GM12873 (cell line): ENCODE data around the gene MUC4.

Source experiments
- TF ChIP-seq, protein P1 (sequence below): IDR thresholded peaks from 2 replicates; pipeline ENCODE4 v1.5.1; 2012; ENCODE audit warnings: low read depth, mild to moderate bottlenecking, moderate library complexity, low read length, control low read depth; ENCODE audit not compliant: insufficient read depth; ENCODE audit errors: missing control alignments

The MUC4 gene

DNA sequence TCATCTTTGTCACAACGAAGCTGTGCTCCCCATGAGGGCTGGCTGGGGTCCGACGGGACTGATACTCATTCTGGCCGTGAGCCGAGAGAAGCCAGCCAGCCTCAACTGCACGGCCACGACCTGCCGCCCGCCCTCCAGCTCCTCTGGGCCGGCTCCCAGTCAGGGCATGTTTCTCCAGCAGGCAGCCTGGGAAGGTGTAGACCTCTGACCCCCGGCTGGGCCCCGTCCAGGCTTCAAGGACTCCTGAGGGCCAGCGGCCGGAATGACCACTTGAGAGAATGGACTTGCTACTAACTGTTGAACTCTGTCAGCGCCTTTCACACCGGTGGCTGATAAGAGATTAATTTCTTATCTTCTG, 18.1 kb upstream of the MUC4 start:
- TF ChIP-seq, protein P1, sequence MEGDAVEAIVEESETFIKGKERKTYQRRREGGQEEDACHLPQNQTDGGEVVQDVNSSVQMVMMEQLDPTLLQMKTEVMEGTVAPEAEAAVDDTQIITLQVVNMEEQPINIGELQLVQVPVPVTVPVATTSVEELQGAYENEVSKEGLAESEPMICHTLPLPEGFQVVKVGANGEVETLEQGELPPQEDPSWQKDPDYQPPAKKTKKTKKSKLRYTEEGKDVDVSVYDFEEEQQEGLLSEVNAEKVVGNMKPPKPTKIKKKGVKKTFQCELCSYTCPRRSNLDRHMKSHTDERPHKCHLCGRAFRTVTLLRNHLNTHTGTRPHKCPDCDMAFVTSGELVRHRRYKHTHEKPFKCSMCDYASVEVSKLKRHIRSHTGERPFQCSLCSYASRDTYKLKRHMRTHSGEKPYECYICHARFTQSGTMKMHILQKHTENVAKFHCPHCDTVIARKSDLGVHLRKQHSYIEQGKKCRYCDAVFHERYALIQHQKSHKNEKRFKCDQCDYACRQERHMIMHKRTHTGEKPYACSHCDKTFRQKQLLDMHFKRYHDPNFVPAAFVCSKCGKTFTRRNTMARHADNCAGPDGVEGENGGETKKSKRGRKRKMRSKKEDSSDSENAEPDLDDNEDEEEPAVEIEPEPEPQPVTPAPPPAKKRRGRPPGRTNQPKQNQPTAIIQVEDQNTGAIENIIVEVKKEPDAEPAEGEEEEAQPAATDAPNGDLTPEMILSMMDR, result no peak

DNA sequence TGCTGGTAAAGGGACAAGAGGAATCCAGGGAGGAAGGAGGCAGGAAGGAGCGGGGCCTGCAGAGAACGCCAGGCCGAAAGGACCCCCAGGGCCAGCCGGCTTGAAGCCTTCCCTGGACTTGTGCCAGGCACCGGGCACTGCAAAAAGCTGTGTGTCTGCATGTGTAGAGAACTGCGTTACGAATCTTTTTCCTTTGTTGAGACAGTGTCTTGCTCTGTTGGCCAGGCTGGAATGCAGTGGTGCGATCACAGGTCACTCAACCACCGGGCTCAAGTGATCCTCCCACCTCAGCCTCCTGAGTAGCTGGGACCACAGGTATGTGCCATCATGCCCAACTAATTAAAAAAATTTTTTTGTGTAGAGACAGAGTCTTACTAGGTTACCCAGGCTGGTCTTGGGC, 17.0 kb upstream of the MUC4 start:
- TF ChIP-seq, protein P1, result no peak

DNA sequence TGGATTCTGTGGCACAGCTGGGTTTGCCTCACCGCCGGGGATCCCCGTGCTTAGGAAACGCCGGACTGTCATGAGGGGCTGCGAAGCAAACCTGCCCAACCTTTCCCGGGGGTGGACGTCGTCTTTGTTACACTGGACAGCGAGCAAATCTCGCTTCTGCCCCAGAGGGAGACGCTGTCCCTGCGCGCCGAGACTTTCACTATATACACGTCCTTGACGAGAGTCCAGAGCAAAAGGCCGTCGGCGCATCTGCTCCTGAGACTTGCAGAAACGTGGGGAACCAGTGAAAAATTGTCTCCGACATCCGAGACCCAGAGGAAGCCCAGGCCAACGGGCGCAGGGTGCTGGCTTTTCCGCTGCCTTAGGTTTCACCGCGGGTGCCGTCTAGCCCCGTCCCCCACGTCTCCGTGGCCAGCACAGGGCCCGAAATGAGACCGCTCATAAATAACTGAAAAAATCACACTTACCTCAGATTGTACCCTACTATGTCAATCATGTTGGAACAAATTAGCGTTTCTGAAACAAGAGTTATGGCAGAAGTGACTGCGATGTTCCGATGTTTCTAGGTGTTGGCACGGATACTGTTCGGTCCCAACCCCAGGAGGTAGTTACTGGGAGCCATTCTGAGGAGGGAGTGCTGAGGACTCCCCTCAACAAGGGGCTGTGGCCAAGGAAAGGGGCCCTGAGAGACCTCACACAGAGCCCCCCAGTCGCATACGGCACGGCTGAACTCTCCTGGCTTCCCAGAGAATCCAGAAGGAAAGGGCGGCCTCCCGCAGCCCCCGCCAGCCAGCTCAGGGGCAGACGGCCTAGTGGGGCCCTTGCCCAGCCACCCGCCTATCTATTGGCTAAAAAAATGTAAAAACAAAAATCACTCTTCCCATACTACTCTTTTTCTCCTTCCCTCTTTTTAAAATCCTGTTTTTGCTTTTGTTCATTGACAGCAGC, 14.4 kb upstream of the MUC4 start:
- TF ChIP-seq, protein P1, result no peak

DNA sequence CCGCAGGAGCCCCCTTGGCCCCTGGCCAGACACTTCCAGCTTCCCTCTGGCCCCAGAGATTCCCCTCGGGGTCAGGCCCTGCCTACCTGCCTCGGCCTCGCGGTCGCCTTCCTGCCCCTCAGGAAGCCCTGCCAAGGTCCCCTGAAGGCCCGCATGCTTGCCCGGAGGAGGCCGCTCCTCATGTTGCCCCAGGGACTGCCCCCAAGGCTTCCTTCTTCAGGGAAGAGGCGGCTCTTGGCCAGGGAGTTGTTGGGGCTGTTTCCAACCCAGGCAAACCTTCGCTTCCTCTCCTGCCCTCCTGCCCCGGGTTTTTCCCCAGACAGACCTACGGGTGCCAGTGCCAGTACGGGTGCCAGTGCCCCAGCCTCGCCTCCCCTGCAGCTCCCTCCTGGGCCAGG, 13.5 kb upstream of the MUC4 start:
- TF ChIP-seq, protein P1, result no peak

DNA sequence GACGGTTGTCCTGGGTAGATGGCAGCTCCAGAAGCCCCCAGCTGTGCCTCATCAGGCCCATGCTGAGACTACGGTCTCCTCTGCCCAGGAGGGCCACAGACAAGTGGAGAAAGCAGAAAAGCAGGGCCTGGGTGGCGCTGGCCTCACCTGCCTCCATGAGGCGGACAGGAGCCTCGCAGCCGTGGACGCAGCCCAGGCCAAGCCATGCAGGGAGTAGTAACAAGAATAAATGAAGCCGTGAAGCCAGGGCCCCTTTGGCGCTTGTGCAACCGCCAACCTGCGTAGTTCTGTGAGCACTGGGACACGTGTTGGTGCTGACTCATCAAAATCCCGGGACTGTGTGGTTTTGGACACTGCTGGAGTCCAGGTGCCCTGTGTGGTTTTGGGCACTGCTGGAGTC, 12.3 kb upstream of the MUC4 start:
- TF ChIP-seq, protein P1, result no peak

DNA sequence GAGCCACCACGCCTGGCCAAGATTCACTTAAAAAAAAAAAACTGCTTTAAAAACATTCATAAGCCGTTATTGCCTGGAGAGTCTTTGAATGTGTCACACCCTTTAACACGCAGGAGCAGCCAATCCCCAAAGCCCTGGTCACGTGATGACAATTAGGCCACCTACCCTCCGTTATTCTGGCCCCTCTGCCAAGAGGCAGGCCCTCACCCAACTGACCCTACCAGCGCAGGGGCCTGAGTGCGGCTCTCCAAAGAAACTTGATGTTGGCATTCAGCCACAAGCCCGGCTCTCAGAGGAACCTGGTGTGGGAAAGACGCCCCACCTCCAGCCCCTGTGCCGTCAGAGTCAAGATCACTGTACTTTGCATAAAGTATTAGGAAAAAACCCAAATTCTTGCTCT, 11.6 kb upstream of the MUC4 start:
- TF ChIP-seq, protein P1, result no peak

DNA sequence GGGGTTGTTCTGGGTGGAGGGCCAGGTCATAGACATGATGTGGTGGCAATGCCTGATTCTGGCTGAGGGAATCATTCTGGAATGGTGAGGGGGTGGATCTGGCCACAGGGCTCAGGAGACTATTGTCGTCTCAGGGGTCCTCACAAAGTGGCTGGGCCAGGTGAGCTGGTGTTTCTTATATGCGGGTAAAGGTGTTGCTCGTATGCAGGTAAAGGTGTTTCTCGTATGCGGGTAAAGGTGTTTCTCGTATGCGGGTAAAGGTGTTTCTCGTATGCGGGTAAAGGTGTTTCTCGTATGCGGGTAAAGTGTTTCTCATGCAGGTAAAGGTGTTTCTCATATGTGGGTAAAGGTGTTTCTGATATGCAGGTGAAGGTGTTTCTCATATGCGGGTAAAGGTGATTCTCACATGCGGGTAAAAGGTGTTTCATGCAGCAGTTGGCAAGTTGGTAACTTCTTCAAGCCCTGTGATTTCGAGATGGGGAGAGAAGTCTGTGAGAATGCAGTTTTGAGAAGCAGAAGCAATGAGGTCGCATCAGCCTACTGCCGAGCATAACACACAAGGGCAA, 10.5 kb upstream of the MUC4 start:
- TF ChIP-seq, protein P1, result no peak
